Activated CD4-positive, alpha-beta memory T cell treated with anti-CD3 and anti-CD28 coated beads, Interleukin-2, amount 10 ng/mL, durations not matched to agents 7 days and 5 days (primary cell): Measurements from ENCODE around the gene SATB1. TPM values are rescaled to one million over a fixed set of nuclear protein-coding genes. Genes with fewer than 3 reads are reported as not detected.

ENCODE experiments used
- CTCF ChIA-PET: fragments of 350-600 bp; sonication (Branson Sonifier 250); formaldehyde crosslinking; loops from one replicate; lab custom pipeline; 2021; ENCODE audit warnings: antibody characterized with exemption, inconsistent platforms; lab: Charles Lee
- POLR2A ChIA-PET: fragments of 350-600 bp; sonication (Branson Sonifier 250); formaldehyde crosslinking; loops from one replicate; lab custom pipeline; 2021; ENCODE audit warnings: antibody characterized with exemption; lab: Charles Lee
- DNase-seq: peaks from one replicate; pipeline ENCODE4 v3.0.0-alpha.2; 2020
- H3K27ac Mint-ChIP-seq: one replicate; pipeline ENCODE4 v1.8.0; 2021; ENCODE audit warnings: mild to moderate bottlenecking, mixed read lengths
- H3K27me3 Mint-ChIP-seq: one replicate; pipeline ENCODE4 v1.8.0; 2021; ENCODE audit warnings: mixed read lengths
- H3K36me3 Mint-ChIP-seq: one replicate; pipeline ENCODE4 v1.8.0; 2021; ENCODE audit warnings: low read depth, mixed read lengths
- H3K4me1 Mint-ChIP-seq: one replicate; pipeline ENCODE4 v1.8.0; 2021; ENCODE audit warnings: mixed read lengths
- H3K4me3 Mint-ChIP-seq: one replicate; pipeline ENCODE4 v1.8.0; 2021; ENCODE audit warnings: mild to moderate bottlenecking, mixed read lengths
- H3K9me3 Mint-ChIP-seq: one replicate; pipeline ENCODE4 v1.8.0; 2021; ENCODE audit warnings: mixed read lengths
- total RNA-seq, 2 experiments: library from RNA; stranded (reverse); gene quantifications; one replicate each; pipeline ENCODE4 v1.2.3, GENCODE V29; 2021

SATB1 gene
- total RNA-seq, 2 experiments from 2014 or later = 263 to 267 TPM

DNA sequence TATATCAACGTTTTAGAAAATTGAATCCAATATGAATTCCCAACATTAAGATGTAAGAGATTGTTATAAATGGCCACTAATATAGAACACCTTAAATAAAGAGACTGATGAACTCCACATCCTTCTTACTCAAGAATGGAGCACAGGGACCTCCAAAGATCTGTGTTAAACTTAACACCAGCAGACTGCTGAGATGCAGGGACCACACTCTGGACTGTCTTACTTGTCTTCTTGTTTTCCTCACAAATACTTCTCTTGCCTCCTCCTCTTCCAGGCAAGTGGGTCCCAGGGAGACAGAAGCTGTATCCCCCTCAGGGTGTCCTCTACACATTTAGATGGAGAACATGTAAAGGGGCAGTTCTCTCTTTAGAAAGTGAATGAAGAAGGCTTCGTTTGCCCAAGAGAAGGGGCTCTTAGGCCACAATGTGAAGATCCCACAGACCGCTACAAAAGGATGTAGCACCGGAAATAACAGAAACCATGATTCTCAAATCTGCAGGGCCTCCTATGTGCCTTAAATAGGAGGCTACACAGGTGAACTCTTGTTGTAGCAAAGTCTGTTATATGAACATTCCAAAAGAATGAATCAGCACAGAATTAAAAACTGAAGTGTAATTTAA is 52.2 kb downstream of the SATB1 start:
- DNase-seq = peak; percentile 32
- Mint-ChIP-seq H3K36me3 (peaks cover 76% of the 10 kb centered on the region), H3K27me3 (no peaks in the 10 kb centered on the region), H3K4me1 (peaks cover 65% of the 10 kb centered on the region), H3K9me3 (no peaks in the 10 kb centered on the region), H3K4me3 (no peak overlapping the region), H3K27ac (peak overlapping the region; percentile 61)
- CTCF ChIA-PET = interaction anchor here (0.9 kb wide), 1 partner anchor 8 kb away, joined by 4 read pairs; no protein-coding TSS in a partner anchor
- POLR2A ChIA-PET = no interaction called here

DNA sequence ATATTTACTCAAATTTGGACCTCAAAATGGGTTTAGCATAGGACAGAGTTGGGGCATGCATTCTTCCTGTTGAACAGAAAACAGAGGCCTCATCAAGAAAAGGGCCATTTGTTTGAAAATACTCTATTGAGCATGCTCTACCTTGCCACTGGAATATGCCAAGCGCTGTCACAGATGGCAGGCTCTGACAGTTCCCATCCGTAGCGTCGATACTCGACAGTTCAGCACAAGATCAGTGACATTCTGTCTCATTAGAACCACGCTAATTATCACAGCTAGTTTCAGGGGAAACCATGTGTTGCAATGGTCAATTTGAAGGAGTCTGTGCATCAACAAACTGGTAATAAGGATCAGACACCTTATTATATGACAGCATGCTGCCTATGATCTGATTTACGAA is 54.5 kb downstream of the SATB1 start:
- H3K36me3 Mint-ChIP-seq = peaks cover 80% of the 10 kb centered on the region
- ChIA-PET CTCF (no interaction called here), POLR2A (interaction anchor here (1.1 kb wide), 1 partner anchor 19 kb away, joined by 3 read pairs; no protein-coding TSS in a partner anchor)
- no peak for DNase-seq
- no peak overlapping the region for H3K4me3 Mint-ChIP-seq
- H3K27ac Mint-ChIP-seq = peak overlapping the region; percentile 19
- H3K4me1 Mint-ChIP-seq = peaks cover 62% of the 10 kb centered on the region
- H3K27me3 Mint-ChIP-seq = no peaks in the 10 kb centered on the region
- no peaks in the 10 kb centered on the region for H3K9me3 Mint-ChIP-seq

DNA sequence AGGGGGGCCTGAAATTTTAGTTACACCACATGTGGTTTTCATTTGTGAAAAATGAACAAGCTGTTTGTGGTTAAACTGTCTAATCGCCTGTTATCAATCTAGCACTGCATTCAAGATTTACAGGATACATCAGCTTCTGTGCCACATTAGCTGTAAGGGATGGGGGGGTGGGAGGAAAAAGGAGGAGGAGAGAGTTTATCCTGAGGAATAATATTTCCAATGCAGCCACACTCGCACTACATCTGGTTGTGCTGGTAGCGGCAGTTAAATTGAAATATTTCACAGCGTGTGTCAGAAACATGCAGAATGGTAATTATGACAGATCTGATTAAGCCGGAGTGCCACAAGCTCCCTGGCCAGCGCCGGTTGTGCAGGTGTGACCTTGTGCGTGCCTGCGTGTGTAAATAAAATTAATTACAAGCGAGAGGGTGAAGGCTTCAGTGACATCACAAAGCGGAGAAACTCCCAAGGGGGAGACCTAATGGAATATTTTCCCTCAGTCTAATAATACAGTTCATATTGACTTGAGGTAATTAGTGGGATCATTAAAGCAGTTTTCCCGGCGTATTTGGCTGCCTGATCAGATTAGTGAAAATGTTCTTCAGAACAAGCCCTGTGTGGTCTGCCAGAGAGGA is 55.5 kb downstream of the SATB1 start:
- peaks cover 52% of the 10 kb centered on the region for H3K4me1 Mint-ChIP-seq
- POLR2A ChIA-PET = no interaction called here
- CTCF ChIA-PET = interaction anchor here (0.6 to 0.7 kb wide), 3 partner anchors 14 to 388 kb away, joined by 3 read pairs; no protein-coding TSS in a partner anchor
- H3K27me3 Mint-ChIP-seq = no peaks in the 10 kb centered on the region
- no peaks in the 10 kb centered on the region for H3K9me3 Mint-ChIP-seq
- no peak overlapping the region for H3K4me3 Mint-ChIP-seq
- peaks cover 77% of the 10 kb centered on the region for H3K36me3 Mint-ChIP-seq
- no peak for DNase-seq
- H3K27ac Mint-ChIP-seq = no peak overlapping the region

DNA sequence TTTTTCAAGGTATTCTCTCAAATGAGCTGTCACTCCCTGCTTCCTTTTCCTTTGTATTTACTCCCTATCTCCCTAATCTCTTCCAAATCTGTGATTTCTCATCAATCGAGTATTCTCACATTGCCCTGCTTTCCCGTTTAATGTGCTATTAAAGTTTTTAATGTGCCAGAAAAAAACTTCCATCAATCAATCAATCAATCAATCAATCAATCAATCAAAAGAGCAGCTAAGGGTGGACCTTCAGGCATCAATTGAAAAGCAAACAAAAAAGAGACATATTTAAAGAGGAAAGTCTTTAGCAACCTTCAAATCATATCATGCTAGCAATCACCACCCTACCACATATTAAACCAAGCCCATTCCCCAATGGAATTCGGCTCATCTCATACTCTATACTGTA is 58.9 kb downstream of the SATB1 start:
- DNase-seq = no peak
- Mint-ChIP-seq H3K9me3 (no peaks in the 10 kb centered on the region), H3K4me3 (no peak overlapping the region), H3K36me3 (peaks cover 68% of the 10 kb centered on the region), H3K4me1 (peaks cover 28% of the 10 kb centered on the region), H3K27ac (peak overlapping the region; percentile 22), H3K27me3 (no peaks in the 10 kb centered on the region)
- ChIA-PET CTCF (interaction anchor here (1.4 kb wide), 1 partner anchor 23 kb away, joined by 5 read pairs; no protein-coding TSS in a partner anchor), POLR2A (interaction anchor here (1.2 kb wide), 1 partner anchor 9 kb away, joined by 3 read pairs; no protein-coding TSS in a partner anchor)

DNA sequence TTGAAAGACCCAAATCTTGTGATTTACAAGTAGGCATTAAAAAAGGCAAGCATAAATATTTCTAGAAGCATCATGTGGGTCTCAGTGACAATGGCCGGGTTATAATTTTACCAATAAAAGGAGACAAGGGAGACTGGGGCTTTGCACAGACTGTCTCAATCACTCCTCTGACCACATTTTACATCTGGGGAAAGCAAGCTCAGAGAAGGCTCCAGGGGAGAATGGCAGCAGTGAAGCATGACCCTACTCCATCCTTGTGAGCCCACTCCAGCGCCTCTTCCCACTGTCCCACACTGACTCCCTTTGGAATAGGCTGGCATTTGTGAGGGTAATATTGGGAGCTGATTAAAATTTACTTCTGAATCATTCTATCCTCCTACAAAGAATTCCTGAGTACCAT is 61.8 kb downstream of the SATB1 start:
- Mint-ChIP-seq H3K27ac (no peak overlapping the region), H3K27me3 (no peaks in the 10 kb centered on the region), H3K36me3 (peaks cover 76% of the 10 kb centered on the region), H3K4me1 (peaks cover 15% of the 10 kb centered on the region), H3K4me3 (no peak overlapping the region), H3K9me3 (no peaks in the 10 kb centered on the region)
- ChIA-PET POLR2A (no interaction called here), CTCF (no interaction called here)
- DNase-seq = no peak

DNA sequence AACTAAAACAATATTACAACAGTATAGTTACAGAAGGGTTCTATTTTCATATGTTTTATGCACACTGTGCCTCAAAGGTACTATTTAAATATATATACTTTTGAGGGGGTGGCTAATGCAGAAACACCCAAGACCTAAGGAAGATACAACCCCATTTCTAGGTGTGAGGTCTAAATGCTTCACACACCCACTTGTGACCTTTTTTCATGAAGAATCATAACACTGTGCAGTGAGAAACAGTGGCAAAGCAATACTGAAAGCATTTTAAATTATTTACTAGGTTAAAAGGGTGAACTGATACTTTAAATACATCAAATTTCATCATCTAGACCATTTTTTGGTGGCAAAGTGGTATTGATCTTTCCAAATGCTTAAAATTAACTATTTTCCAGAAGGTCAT is 67.4 kb downstream of the SATB1 start:
- Mint-ChIP-seq H3K4me3 (no peak overlapping the region), H3K4me1 (peaks cover 11% of the 10 kb centered on the region), H3K36me3 (peaks cover 71% of the 10 kb centered on the region), H3K27me3 (no peaks in the 10 kb centered on the region), H3K9me3 (no peaks in the 10 kb centered on the region), H3K27ac (no peak overlapping the region)
- no peak for DNase-seq
- CTCF ChIA-PET = interaction anchor here (0.9 kb wide), 1 partner anchor 72 kb away, joined by 3 read pairs; no protein-coding TSS in a partner anchor
- POLR2A ChIA-PET = no interaction called here

DNA sequence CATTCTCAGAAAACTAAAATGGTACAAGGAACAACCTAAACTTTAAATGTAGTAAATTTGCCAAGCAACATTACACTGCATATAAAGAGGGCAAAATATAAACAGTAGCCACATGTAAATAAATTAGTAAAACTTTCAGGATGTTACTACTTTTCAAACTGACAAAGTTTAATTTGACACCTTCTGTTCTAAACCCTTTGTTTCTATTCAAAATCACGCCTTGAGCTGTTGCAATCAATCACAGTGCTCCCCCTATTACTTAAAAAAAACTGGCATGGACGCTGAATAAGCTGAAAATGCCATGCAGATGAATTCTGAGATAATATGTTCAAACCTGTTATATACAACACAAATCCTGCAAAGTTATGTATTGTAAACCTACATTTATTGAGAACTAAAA is 69.3 kb downstream of the SATB1 start:
- no peak overlapping the region for H3K27ac Mint-ChIP-seq

DNA sequence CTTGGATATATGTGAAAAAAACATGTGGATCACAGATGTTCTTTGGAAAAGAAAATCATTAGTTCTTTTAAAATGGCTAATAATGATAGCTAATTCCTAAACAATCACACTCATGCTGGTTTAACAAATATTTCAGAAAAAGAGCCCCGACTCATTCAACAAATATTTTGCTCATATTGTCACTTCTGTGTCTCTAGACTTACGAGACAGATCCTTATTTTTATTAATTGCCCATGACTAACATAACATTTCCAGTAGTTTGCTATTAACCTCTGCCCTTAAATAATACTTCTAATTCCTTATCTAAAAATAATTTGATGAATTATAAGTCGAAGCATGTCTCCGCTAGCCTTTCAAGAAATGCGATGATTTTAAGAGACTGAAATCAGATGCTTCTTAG is 70.4 kb downstream of the SATB1 start:
- CTCF ChIA-PET = no interaction called here
- H3K4me3 Mint-ChIP-seq = no peak overlapping the region
- H3K27ac Mint-ChIP-seq = no peak overlapping the region
- DNase-seq = no peak
- POLR2A ChIA-PET = interaction anchor here (1.0 kb wide), 1 partner anchor 99 kb away, joined by 3 read pairs; no protein-coding TSS in a partner anchor
- H3K9me3 Mint-ChIP-seq = no peaks in the 10 kb centered on the region
- peaks cover 74% of the 10 kb centered on the region for H3K36me3 Mint-ChIP-seq
- peaks cover 7% of the 10 kb centered on the region for H3K4me1 Mint-ChIP-seq
- H3K27me3 Mint-ChIP-seq = no peaks in the 10 kb centered on the region

More for the DNA sequence above, 69.3 kb downstream of the SATB1 start:
- no peak overlapping the region for H3K4me3 Mint-ChIP-seq
- no peaks in the 10 kb centered on the region for H3K9me3 Mint-ChIP-seq
- DNase-seq = no peak
- peaks cover 76% of the 10 kb centered on the region for H3K36me3 Mint-ChIP-seq
- H3K27me3 Mint-ChIP-seq = no peaks in the 10 kb centered on the region
- ChIA-PET CTCF (interaction anchor here (0.7 to 1.0 kb wide), 3 partner anchors 12 to 33 kb away, joined by 3 to 4 read pairs (median 3); no protein-coding TSS in a partner anchor), POLR2A (no interaction called here)
- H3K4me1 Mint-ChIP-seq = peaks cover 10% of the 10 kb centered on the region

DNA sequence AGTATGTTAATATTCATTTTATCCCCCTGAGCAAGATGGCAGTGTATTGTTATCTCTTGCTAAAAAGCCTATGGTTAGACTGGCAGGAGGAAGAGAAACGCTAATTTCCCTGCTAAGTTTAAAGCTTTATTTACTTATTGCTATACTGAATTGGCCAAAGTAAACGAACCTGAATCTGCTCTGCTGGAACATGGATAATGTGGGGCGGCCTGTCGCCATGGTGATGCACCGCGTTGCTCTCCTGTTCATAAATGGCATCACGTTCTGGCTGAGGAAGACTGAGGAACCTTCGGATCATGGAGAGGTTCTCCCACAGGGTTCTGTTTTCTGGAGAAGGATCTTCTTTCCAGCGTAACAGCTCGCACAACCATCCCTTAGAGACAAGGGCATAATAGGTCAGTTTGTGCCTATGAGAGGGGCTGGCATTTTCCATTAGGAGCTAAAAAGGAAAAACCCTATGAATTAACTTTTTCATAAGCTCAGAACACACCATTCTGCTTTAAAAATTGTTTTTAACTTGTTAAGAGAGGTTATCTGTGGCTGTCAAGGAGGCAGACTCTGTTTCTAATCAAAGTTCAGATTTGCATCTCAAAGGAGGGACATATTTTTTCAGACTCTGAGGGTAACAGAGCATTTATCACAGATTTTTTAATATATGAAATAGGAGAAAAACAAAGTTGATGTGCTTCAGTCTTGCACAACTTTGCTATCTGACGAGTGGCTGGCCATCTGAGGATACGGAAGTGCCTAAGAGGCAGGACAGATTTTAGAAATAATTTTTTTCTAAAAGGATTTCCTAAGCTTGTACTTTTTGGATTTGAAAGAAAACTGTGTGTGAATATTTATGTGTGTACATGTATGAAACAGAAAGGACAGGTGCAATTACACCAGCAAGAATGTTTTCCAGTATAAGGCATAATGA is 73.1 kb downstream of the SATB1 start:
- H3K27ac Mint-ChIP-seq = no peak overlapping the region
- no peaks in the 10 kb centered on the region for H3K9me3 Mint-ChIP-seq
- CTCF ChIA-PET = no interaction called here
- H3K4me3 Mint-ChIP-seq = no peak overlapping the region
- peaks cover 5% of the 10 kb centered on the region for H3K4me1 Mint-ChIP-seq
- POLR2A ChIA-PET = no interaction called here
- no peaks in the 10 kb centered on the region for H3K27me3 Mint-ChIP-seq
- H3K36me3 Mint-ChIP-seq = peaks cover 81% of the 10 kb centered on the region
- DNase-seq = no peak

DNA sequence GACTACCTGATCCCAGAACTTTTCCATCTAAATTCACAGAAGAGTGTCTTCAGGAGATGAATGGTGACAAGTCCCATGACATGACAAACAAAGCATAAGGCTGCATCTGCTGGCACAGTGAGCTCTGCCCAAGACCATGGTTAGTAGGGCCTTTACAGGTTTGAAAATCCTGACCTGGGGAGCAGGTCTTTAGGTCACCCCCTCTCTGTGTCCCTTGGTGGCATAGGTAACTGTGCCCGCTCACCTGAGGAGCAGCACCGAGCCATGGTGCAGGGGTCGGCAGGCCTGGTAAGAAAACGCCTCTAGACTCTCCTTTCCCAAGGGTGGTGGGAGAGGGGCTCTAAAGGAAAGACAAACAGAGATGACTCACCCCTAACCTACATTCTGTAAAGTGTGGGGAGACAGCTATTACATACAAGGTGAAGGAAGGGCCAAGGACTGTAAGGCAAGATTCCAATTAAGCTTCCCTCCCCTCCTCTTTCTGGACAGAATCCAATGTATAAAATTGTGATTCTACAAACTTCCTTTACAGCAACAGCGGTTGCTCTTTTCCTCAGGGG is 74.0 kb downstream of the SATB1 start:
- H3K27me3 Mint-ChIP-seq = no peaks in the 10 kb centered on the region
- H3K36me3 Mint-ChIP-seq = peaks cover 77% of the 10 kb centered on the region
- H3K4me1 Mint-ChIP-seq = peaks cover 2% of the 10 kb centered on the region
- H3K27ac Mint-ChIP-seq = no peak overlapping the region
- no peaks in the 10 kb centered on the region for H3K9me3 Mint-ChIP-seq
- no peak for DNase-seq
- ChIA-PET CTCF (no interaction called here), POLR2A (no interaction called here)
- H3K4me3 Mint-ChIP-seq = no peak overlapping the region

DNA sequence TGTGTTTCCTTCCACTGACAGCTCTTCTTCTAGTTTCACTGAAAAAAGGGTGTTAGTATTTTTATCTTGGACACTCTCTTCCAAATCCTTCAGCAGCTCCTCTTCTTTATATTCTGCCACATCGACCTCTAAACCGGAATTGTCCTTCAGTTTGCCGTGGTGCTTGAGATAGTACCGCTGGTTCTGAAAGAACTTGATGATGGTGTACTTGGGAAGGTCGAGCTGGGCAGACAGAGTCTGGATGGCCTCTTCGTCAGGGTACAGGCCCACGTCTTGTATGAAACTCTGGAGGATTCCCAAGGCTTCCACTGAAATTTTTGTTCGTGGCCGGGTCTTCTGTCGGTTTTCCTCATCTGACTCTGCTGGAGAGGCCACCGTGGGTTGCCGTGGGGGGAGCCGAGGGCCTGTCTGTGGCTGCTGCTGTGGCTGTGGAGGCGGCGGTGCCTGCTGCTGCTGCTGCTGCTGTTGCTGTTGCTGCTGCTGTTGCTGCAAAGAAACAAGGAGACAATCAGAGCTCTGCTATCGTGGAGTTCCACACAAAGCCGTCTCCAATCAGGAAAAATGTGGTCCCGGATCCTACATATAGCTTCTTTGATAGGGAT is 75.8 kb downstream of the SATB1 start:
- Mint-ChIP-seq H3K9me3 (no peaks in the 10 kb centered on the region), H3K4me3 (no peak overlapping the region), H3K27ac (no peak overlapping the region), H3K27me3 (peaks cover 3% of the 10 kb centered on the region), H3K4me1 (peaks cover 2% of the 10 kb centered on the region), H3K36me3 (peaks cover 63% of the 10 kb centered on the region)
- POLR2A ChIA-PET = no interaction called here
- CTCF ChIA-PET = interaction anchor here (0.6 kb wide), 1 partner anchor 537 kb away, joined by 4 read pairs; no protein-coding TSS in a partner anchor
- DNase-seq = no peak

DNA sequence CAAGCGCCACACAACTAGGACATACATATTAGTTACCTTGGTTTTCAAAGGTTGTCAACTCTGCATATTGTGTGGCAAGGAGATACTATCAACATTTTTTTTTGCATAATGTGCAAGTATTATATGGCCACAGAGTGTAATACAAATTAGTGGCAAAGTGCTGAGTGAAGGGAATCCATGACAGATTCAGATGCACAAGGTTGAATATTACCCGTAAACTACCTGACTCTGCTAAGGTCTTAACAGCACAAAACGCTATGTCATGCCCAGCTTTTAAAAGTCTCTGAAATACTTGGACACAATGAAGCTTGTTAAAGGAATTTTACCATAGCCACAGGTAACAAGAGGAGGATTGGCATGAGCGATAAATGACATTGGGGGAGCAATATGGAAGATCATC is 79.0 kb downstream of the SATB1 start:
- H3K9me3 Mint-ChIP-seq = no peaks in the 10 kb centered on the region
- no peak overlapping the region for H3K27ac Mint-ChIP-seq
- H3K36me3 Mint-ChIP-seq = peaks cover 35% of the 10 kb centered on the region
- H3K27me3 Mint-ChIP-seq = peaks cover 13% of the 10 kb centered on the region
- ChIA-PET POLR2A (no interaction called here), CTCF (interaction anchor here (0.7 kb wide), 1 partner anchor 642 kb away, joined by 3 read pairs; no protein-coding TSS in a partner anchor)
- no peak overlapping the region for H3K4me3 Mint-ChIP-seq
- no peaks in the 10 kb centered on the region for H3K4me1 Mint-ChIP-seq
- DNase-seq = no peak
